GM18526 (cell line): ENCODE results near the gene GINS1.

Source experiments
- POLR2A ChIP-seq: IDR thresholded peaks from 3 replicates; pipeline ENCODE4 v1.6.1; 2011; ENCODE audit not compliant: insufficient read length; ENCODE audit errors: extremely low read depth

GINS1 gene

GRCh38 chr20:25408890-25409289 lies 1.4 kb downstream of the GINS1 start:
- TF ChIP-seq POLR2A, result no peak

- TF ChIP-seq POLR2A, result no peak
These were observed 11.3 kb downstream of the GINS1 start for GRCh38 chr20:25418776-25419175.

GRCh38 chr20:25421102-25421501 lies 13.6 kb downstream of the GINS1 start:
- no peak for TF ChIP-seq POLR2A

- no peak for TF ChIP-seq POLR2A
These were observed 14.6 kb downstream of the GINS1 start for GRCh38 chr20:25422032-25422431.

DNA sequence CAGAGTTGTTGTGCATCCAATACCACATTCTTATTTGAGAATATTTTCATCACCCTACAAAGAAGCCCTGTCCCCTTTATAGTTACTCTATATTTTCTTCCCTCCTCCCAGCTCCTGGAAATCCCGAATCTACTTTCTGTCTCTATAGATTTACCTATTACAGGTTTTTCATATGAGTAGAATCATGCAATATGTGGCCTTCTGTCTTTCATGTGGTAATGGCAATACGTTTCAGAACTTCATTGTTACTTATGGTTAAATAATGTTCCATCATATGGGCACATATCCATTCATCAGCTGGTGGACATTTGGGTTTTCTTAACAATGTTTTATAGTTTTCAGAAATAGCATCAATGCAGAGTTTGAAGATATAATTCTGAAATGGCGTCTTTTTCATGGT lies 17.1 kb downstream of the GINS1 start:
- no peak for TF ChIP-seq POLR2A

- TF ChIP-seq POLR2A, result no peak
These were observed 29.7 kb downstream of the GINS1 start for GRCh38 chr20:25437153-25437581.

GRCh38 chr20:25439328-25439727 lies 31.9 kb downstream of the GINS1 start:
- no peak for TF ChIP-seq POLR2A

DNA sequence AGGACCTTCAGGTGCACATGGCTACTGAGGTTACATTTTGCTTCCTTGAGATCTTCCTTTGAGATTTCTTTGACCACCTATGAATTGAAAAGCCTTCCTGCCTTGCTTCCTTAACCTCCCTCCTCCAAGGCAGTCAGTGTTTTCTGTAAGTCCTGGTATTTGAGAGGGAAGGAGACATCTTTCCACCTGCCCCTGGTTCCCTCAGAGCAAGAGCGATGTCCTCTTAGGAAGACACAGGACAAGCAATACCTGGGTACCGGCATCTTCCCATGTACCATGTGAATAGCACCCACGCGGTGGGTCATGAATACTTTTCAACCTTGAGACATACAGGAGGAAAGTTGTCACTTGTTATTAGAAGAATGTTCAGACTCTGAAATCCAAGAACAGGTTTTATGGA lies 37.1 kb downstream of the GINS1 start:
- no peak for TF ChIP-seq POLR2A

DNA sequence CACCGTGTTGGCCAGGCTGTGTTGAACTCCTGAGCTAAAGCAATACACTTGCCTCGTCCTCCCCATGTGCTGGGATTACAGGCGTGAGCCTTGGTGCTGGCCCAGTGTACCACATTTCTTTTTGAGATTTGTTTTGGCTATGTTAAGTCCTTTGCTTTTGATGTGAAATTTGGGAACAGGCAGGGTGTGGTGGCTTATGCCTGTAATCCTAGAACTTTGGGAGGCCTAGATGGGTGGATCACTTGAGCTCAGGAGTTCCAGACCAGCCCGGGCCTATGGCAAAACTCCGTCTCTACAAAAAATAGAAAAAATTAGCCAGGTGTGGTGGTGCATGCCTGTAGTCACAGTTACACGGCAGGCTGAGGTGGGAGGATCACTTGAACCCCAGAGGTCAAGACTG lies 40.2 kb downstream of the GINS1 start:
- no peak for TF ChIP-seq POLR2A

DNA sequence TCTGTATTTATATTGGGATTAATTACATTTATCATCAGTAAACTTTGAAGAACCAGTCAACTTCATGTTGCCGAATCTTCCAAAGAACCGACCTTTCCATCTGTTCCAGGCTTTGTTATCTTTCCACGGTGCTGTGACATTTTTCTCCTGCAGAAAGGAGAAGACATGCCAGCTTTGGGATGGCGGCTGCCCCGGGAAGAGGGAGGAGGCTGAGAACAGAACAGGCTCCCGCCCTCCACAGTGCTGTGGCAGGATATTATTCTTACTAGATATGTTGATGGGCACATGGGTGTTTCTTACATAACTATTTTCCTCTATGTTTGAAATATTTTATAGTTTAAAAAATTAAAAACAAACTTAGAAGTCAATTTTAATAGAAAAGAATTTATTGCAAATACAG lies 44.9 kb downstream of the GINS1 start:
- TF ChIP-seq POLR2A, result no peak

DNA sequence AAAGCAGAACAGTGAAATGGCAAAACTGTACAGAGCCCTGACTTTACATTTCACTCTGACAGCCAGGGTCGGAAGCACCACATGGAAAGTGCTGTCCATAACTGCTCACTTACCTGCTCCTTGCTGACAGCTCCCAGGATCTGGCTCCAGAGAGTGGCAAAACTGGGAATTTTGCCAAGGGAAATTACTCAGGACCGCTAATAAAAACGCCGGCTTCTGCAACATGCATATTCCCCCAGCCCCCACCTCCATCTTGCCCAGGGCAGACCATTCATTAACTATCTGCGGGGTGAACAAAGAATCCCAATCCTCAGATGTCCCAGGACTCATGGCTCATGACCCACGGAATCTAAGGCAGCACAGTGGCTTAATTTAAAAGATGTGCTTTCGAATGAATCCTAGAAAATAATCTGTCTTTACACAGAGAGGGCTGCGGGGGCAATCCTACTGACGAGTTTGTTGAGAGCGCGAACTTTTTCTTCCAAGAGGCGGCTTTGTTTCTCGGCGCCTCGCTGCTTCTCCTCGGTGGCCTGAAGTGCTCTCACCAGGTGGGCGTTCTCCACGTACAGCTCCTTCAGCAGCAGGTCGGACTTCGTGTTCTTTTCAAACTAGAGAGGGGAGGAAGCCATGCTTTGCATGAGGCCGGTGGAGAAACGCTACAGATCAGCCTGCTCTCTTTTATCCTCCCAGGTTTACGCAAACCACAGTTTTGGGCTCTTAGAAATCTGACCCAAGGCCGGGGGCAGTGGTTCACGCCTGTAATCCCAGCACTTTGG lies 45.8 kb downstream of the GINS1 start:
- no peak for TF ChIP-seq POLR2A

DNA sequence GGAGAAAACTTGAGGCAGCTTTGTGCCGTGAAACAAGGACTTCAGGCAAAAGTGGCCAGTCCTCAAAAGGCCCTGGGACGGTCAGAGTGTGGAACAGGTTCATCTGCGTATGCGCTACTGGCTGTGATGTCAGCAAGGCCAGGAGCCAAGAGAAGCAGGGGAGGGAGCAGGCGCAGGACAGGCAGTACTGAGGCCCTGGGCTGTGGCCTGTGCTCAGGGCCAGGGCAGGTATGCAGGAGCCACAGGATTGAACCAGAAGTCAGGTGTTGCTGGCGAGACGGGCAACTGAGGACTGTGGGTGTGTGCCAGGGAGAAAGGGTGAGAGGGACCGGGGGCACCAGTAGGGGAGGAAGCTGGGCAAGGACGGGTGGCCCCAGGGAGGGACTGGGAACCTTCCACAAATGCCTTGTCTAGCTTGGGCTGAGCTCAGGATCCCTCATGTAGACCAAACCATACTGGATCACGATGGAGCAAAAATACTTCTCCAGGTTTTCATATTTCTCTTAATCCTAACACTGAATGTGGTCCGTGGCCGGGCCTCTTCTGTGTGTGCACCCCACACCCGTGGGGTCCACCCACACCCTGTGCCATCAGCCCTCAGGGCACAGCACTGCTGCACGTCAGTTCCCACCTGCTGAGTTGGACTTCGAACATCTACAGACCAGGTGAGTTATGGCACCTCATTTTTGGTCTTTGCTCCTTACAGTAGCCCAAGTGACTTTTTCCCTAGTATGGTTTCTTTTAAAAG lies 46.9 kb downstream of the GINS1 start:
- TF ChIP-seq POLR2A, result no peak

DNA sequence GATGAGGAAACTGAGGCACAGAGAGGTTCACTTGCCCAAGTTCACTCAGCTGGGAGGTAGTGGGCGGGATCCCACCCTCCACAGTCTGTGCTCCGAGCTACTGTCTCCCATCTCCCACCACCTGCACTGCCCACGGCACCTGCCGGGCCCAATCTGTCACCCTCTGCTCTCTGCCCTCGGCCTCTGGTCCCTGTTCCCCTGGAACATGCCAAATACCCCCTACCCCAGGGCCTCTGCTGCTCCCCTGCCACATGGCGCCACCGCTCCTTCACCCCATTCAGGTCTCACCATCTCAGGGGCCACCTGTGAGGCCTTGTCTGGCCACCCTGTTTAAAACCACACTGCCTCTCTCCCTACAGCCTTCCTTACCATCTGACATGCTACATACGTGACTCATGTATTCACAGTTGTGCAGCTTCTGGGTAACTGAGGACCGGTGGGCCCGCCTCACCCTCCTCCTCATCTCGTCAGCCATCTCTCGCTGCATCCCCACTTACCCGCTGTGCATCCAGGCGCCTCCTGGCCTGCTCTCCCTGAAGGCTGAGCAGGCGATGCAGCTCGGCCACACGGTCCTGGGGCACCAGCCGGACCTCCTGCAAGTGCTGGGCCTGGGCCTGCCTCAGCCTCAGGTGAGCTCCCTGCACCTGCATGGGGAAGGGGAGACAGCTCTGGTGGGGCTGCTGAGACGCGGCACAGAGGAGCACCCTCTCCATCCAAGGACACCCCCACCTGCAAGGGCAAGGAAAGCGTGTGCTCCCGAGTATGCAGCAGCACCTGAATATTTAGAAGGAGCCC lies 50.6 kb downstream of the GINS1 start:
- TF ChIP-seq POLR2A, result no peak

DNA sequence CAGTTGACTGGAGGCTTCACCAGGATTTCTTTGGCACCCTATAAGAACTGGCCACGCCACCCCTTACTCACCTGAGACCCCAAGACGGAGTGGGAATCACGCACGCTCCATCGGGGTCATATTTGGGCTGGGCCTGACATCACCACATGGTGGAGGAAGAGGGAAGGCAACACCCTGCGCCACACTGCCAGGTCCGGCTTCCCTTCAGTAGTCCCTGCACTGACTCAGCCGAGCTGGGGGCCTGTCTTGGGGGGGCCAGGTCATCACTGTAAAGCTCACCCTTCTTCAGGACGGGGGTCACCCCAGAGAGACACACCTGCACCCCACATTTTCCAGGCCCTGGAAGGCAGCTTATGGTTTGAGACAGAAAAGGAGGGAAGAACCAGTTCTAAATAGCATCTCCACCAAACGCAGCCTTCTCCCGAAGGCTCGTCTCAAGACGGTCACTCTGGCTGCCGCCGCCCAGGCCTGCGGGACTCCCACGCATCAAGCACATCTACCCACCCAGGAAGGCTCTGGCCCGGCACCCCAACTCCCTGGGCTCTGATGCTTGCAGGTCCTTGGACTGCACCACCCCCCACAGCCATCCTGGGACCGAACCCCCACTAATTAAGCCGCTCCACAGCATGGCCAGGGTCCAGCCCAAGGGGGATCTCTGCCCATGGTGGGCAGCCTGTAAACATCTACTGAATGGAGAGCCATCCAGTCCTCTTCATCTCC lies 51.8 kb downstream of the GINS1 start:
- TF ChIP-seq POLR2A, result no peak

DNA sequence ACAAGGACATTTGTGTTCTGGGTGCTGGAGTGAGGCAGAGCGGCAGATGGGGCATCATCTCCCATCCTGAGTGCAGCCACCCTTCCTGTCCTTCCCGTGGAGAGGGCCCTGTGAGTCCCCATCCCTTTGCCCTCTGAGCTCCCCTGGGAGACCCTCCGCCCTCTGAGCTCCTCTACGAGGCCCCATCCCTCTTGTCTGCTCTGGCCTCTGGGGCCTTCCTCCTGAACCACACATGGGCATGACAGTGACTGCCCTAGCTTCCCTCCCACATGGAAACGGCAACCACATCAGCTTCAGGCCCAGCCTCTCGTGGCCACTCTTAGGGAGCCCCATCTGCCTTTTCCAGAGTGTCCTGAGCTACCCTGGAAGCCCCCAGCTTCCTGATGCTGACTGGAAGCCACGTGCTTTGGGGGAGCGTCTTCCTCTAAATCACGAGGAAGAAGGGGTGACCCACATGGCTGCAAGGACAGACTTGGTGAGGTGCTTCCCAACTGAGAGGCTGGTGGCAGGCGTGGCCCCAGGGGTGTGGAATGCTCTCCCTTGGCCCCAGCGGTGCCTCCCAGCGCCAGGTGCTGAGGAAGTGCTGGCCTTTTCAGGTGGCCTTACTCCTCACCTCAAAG lies 52.6 kb downstream of the GINS1 start:
- TF ChIP-seq POLR2A, result no peak
